Measurements from ENCODE around the gene GMFB.
"Not testable (repeated sequence)": the region's sequence is repeated elsewhere in the genome, so short reads cannot be mapped to it uniquely, and the experiment has no call there.

The GMFB gene

GRCh38 chr14:54457609-54457996 lies 31.2 kb downstream of the GMFB start:
- DNase-seq (ENCODE audit: low read depth) = no peak

- DNase-seq (ENCODE audit: low read depth) = not testable (repeated sequence)
These were observed 31.8 kb downstream of the GMFB start for GRCh38 chr14:54456820-54457608.

- no peak for DNase-seq (ENCODE audit: low read depth)
These were observed 33.4 kb downstream of the GMFB start for GRCh38 chr14:54455363-54455762.

GRCh38 chr14:54453990-54454389 lies 34.8 kb downstream of the GMFB start:
- DNase-seq (ENCODE audit: low read depth) = not testable (repeated sequence)

GRCh38 chr14:54453252-54453651 lies 35.5 kb downstream of the GMFB start:
- DNase-seq (ENCODE audit: low read depth) = no peak

GRCh38 chr14:54451961-54452360 lies 36.8 kb downstream of the GMFB start:
- no peak for DNase-seq (ENCODE audit: low read depth)

- DNase-seq (ENCODE audit: low read depth) = no peak
These were observed 37.6 kb downstream of the GMFB start for GRCh38 chr14:54451121-54451601.

- DNase-seq (ENCODE audit: low read depth) = peak; percentile 75
These were observed 38.2 kb downstream of the GMFB start for GRCh38 chr14:54450535-54450934.

GRCh38 chr14:54447231-54447692 lies 41.5 kb downstream of the GMFB start:
- DNase-seq (ENCODE audit: low read depth) = no peak

- no peak for DNase-seq (ENCODE audit: low read depth)
These were observed 42.6 kb downstream of the GMFB start for GRCh38 chr14:54446161-54446693.

GRCh38 chr14:54444681-54445080 lies 44.1 kb downstream of the GMFB start:
- DNase-seq (ENCODE audit: low read depth) = peak; percentile 73

GRCh38 chr14:54443981-54444380 lies 44.8 kb downstream of the GMFB start:
- no peak for DNase-seq (ENCODE audit: low read depth)

- not testable (repeated sequence) for DNase-seq (ENCODE audit: low read depth)
These were observed 45.8 kb downstream of the GMFB start for GRCh38 chr14:54442961-54443360.

- DNase-seq (ENCODE audit: low read depth) = peak; percentile 83
These were observed 47.6 kb downstream of the GMFB start, which contains the start of gene CNIH1 for GRCh38 chr14:54440873-54441868. Gene CNIH1, minus strand, starts transcription at chr14:54441374. Its CDS starts 47 bp downstream, at chr14:54441327.

- DNase-seq (ENCODE audit: low read depth) = no peak
These were observed 48.3 kb downstream of the GMFB start for GRCh38 chr14:54440476-54440872.

GRCh38 chr14:54440037-54440436 lies 48.7 kb downstream of the GMFB start:
- DNase-seq (ENCODE audit: low read depth) = peak; percentile 59

GRCh38 chr14:54438703-54439102 lies 50.1 kb downstream of the GMFB start:
- DNase-seq (ENCODE audit: low read depth) = no peak

GRCh38 chr14:54437954-54438353 lies 50.8 kb downstream of the GMFB start:
- not testable (repeated sequence) for DNase-seq (ENCODE audit: low read depth)

GRCh38 chr14:54435500-54435981 lies 53.2 kb downstream of the GMFB start:
- no peak for DNase-seq (ENCODE audit: low read depth)

GRCh38 chr14:54428527-54428926 lies 60.3 kb downstream of the GMFB start:
- no peak for DNase-seq (ENCODE audit: low read depth)

GRCh38 chr14:54427871-54428270 lies 60.9 kb downstream of the GMFB start:
- DNase-seq (ENCODE audit: low read depth) = no peak

Measured in fibroblast of the conjunctiva (primary cell).